K562 (cell line): Measurements from ENCODE around the gene RSBN1L. TPM values are rescaled to one million over a fixed set of nuclear protein-coding genes. Genes with fewer than 3 reads are reported as not detected.

Experiments
- ADNP ChIP-seq: fragments of 200-800 bp; sonication (Bioruptor generic); IDR thresholded peaks from 2 replicates; pipeline ENCODE4 v1.6.1; 2016; ENCODE audit warnings: missing genetic modification characterization, missing compliant biosample characterization
- ARNT ChIP-seq, 2 experiments: fragments of 450-650 bp; IDR thresholded peaks; 2 replicates each; pipeline ENCODE4 v1.6.1; 2016; ENCODE audit warnings: mild to moderate bottlenecking in 1 of 2
- CHD1 ChIP-seq: fragments of 200-600 bp; sonication (generic); IDR thresholded peaks from one replicate; pipeline ENCODE4 v1.6.1; 2012; ENCODE audit warnings: mild to moderate bottlenecking, moderate library complexity, low read length, inconsistent platforms
- DLX4 ChIP-seq: fragments of 250-450 bp; sonication (Bioruptor Pico); IDR thresholded peaks from 2 replicates; pipeline ENCODE4 v1.6.1; 2021; ENCODE audit warnings: mild to moderate bottlenecking
- ELF4 ChIP-seq: fragments of 450-650 bp; formaldehyde crosslinking; IDR thresholded peaks from 2 replicates; pipeline ENCODE4 v1.4.0; 2022; ENCODE audit warnings: missing genetic modification characterization
- IFI16 ChIP-seq: fragments of 250-450 bp; sonication (Bioruptor Pico); IDR thresholded peaks from 2 replicates; pipeline ENCODE4 v2.1.2; 2022; ENCODE audit warnings: mild to moderate bottlenecking, inconsistent platforms
- MNT ChIP-seq, 2 experiments: fragments of 450-650 bp; conservative IDR thresholded peaks; 2 replicates each; pipeline ENCODE4 v1.6.1; 2017; ENCODE audit warnings: mild to moderate bottlenecking in 2 of 2, moderate library complexity in 2 of 2
- NCOR1 ChIP-seq: fragments of 450-650 bp; IDR thresholded peaks from 2 replicates; pipeline ENCODE4 v1.6.1; 2016; ENCODE audit warnings: mild to moderate bottlenecking, moderate library complexity
- NR2C1 ChIP-seq, 2 experiments: fragments of 450-650 bp; IDR thresholded peaks; 2 replicates each; pipeline ENCODE4 v1.6.1; 2017; ENCODE audit warnings: mild to moderate bottlenecking in 2 of 2, antibody characterized with exemption in 1 of 2, inconsistent platforms in 1 of 2, missing compliant biosample characterization in 1 of 2, missing genetic modification characterization in 1 of 2
- PHF21A ChIP-seq: fragments of 450-650 bp; IDR thresholded peaks from 2 replicates; pipeline ENCODE4 v1.6.1; 2017; ENCODE audit warnings: low read depth, borderline replicate concordance
- POLR3G ChIP-seq: IDR thresholded peaks from 2 replicates; pipeline ENCODE4 v1.6.1; 2011; ENCODE audit not compliant: insufficient read length, insufficient replicate concordance; ENCODE audit errors: extremely low read depth
- RBM17 ChIP-seq: fragments of 200-400 bp; formaldehyde crosslinking; IDR thresholded peaks from 2 replicates; pipeline ENCODE4 v1.6.1; 2017; ENCODE audit warnings: low read depth, mild to moderate bottlenecking, low read length, borderline replicate concordance
- RBM39 ChIP-seq: fragments of 200-400 bp; formaldehyde crosslinking; optimal IDR thresholded peaks from 2 replicates; pipeline ENCODE3; 2018; ENCODE audit warnings: low read depth, low read length
- RFX7 ChIP-seq: fragments of 250-450 bp; sonication (Bioruptor Pico); IDR thresholded peaks from 2 replicates; pipeline ENCODE4 v1.5.1; 2021; ENCODE audit warnings: mild to moderate bottlenecking
- SUPT5H ChIP-seq: fragments of 450-650 bp; IDR thresholded peaks from 2 replicates; pipeline ENCODE4 v1.6.1; 2016
- TRIM25 ChIP-seq: fragments of 450-650 bp; IDR thresholded peaks from 2 replicates; pipeline ENCODE4 v1.7.0; 2016; ENCODE audit warnings: borderline replicate concordance
- VEZF1 ChIP-seq: fragments of 200-800 bp; sonication (Bioruptor generic); IDR thresholded peaks from 2 replicates; pipeline ENCODE4 v1.6.1; 2017; ENCODE audit warnings: missing genetic modification characterization, missing compliant biosample characterization
- ZBTB26 ChIP-seq: fragments of 450-650 bp; formaldehyde crosslinking; IDR thresholded peaks from 2 replicates; pipeline ENCODE4 v1.4.0; 2022; ENCODE audit warnings: missing genetic modification characterization
- ZBTB43 ChIP-seq: sonication (generic); formaldehyde crosslinking; IDR thresholded peaks from 2 replicates; pipeline ENCODE4 v1.8.0; 2023; ENCODE audit warnings: mild to moderate bottlenecking, missing genetic modification reagents
- ZFP1 ChIP-seq: fragments of 450-650 bp; formaldehyde crosslinking; IDR thresholded peaks from 2 replicates; pipeline ENCODE4 v1.4.0; 2020; ENCODE audit warnings: mild to moderate bottlenecking, mixed read lengths
- ZNF347 ChIP-seq: fragments of 450-650 bp; formaldehyde crosslinking; IDR thresholded peaks from 2 replicates; pipeline ENCODE4 v1.4.0; 2020; ENCODE audit warnings: low read depth, mild to moderate bottlenecking, moderate library complexity
- ZNF766 ChIP-seq: fragments of 200-800 bp; sonication (Bioruptor generic); conservative IDR thresholded peaks from 2 replicates; pipeline ENCODE4 v1.6.1; 2016; ENCODE audit warnings: missing genetic modification characterization, missing compliant biosample characterization
- polyA plus RNA-seq, 8 experiments: library from polyadenylated mRNA; depleted of rRNA in 4 of 8; stranded (reverse) in 5 of 8; unstranded in 3 of 8; fragments of >200 nt; fragmentation: Nextera tagmentation in 2 of 8; fragmentation: Illumina TruSeq in 1 of 8; extraction: Ambion mirVana in 2 of 8; extraction: Trizol in 1 of 8; gene quantifications; 2 replicates each; pipeline versions ENCODE4 v1.2.1 to v1.2.3, GENCODE V29; 2011 to 2014; ENCODE audit warnings: inconsistent platforms in 1 of 8, missing spikeins in 1 of 8
- total RNA-seq, 7 experiments: library from RNA; depleted of rRNA in 6 of 7; stranded (reverse); fragments of >200 nt in 6 of 7; fragmentation: Illumina TruSeq in 2 of 7; extraction: Trizol in 2 of 7; gene quantifications; 2 replicates each; pipeline versions ENCODE4 v1.2.1 to v1.2.3, GENCODE V29; 2011 to 2021; ENCODE audit warnings: low replicate concordance in 1 of 7

RSBN1L gene
- total and polyA plus RNA-seq, 9 of the 15 experiments (the other 6 are each of a cell fraction or from before 2014, with no cell fraction given), result 6.2 to 35.2 (median 20.1) TPM

- TF ChIP-seq TRIM25 (no peak), ZNF347 (CRISPR knock-in tag) (no peak), RFX7 (CRISPR knock-in tag) (no peak), ZFP1 (no peak), ELF4 (CRISPR knock-in tag) (no peak), RBM39 (no peak), ARNT (IDR thresholded peaks at IDR 0.05) (no peak), NCOR1 (peak; percentile 88), RBM17 (no peak), PHF21A (no peak), DLX4 (CRISPR knock-in tag) (no peak), VEZF1 (CRISPR knock-in tag) (no peak), ZNF766 (peak; percentile 71; the same call in 1 of the 2 replicates), ZBTB26 (CRISPR knock-in tag) (no peak), ZBTB43 (CRISPR knock-in tag) (no peak), NR2C1 (IDR thresholded peaks at IDR 0.05) (no peak), NR2C1 (tag; IDR thresholded peaks at IDR 0.05) (no peak), POLR3G (no peak), SUPT5H (no peak), MNT (conservative IDR thresholded peaks at IDR 0.05) (no peak), CHD1 (no peak), ADNP (tag) (0 out of 2 replicates have a peak, but pooled peaks have one; percentile 16), IFI16 (CRISPR knock-in tag) (no peak)
Measured at GRCh38 chr7:77800158-77800557, 103.9 kb downstream of the RSBN1L start (continued).
